ENCODE results near the gene IFIT1B. TPM values are rescaled to one million over a fixed set of nuclear protein-coding genes. Genes with fewer than 3 reads are reported as not detected.

The IFIT1B gene
- total RNA-seq, 2 donors from 2014 or later, result not detected

DNA sequence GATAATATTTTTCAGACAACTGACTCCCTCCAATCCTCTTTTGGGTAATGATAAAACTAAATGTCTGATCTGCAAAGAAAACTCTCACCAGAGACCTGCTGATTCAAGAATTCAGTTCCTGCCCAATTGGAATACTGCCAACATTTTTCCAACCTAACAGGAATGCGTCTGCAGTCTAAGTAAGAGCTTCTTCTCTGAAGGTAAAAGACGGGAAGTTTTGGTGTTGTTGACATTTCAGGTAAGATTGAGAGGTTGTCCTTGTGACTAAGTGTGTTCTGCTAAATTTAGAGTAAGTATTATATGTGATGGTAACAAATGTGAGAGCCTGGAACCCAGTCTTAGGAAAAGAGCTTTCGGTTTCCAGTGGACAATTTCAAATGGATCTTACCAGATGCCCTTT is 54.1 kb downstream of the IFIT1B start:
- Histone ChIP-seq H3K4me3 (no peak overlapping the region), H3K9me3 (no peaks in the 10 kb centered on the region), H3K4me1 (ENCODE audit: control insufficient read depth in 1 of 2, low read depth in 2 of 2) (no peaks in the 10 kb centered on the region), H3K36me3 (no peaks in the 10 kb centered on the region), H3K27me3 (replicated peaks; ENCODE audit: insufficient read depth) (no peaks in the 10 kb centered on the region), H3K27ac (no peak overlapping the region)
- no peak for DNase-seq (ENCODE audit: low spot score)
- no peak for TF ChIP-seq CTCF (IDR thresholded peaks at IDR 0.05)
- no peak for ATAC-seq (ENCODE audit: insufficient number of reproducible peaks, low FRiP score, low read depth)

Other genes with a start within 250 kb of the IFIT1B start
- 1 to 10 TPM; 2.7 to 5.6 TPM for gene CH25H, start 170.7 kb upstream of the IFIT1B start, total RNA-seq
- 10 to 100 TPM; 39.7 to 44.2 TPM for gene LIPA, start 126.3 kb upstream of the IFIT1B start, total RNA-seq
- gene IFIT2, start 76.0 kb upstream of the IFIT1B start, total RNA-seq, result 10 to 100 TPM in 1 of 2 donors, 1 to 10 TPM in 1; 5.9 to 17.1 TPM
- gene IFIT3, start 50.1 kb upstream of the IFIT1B start, total RNA-seq, result 10 to 100 TPM in 1 of 2 donors, 1 to 10 TPM in 1; 9.6 to 22.7 TPM
- gene IFIT1, start 14.6 kb downstream of the IFIT1B start, total RNA-seq, result 10 to 100 TPM in 1 of 2 donors, 1 to 10 TPM in 1; 9.0 to 44.3 TPM
- 10 to 100 TPM; 19.5 to 24.8 TPM for gene IFIT5, start 36.5 kb downstream of the IFIT1B start, total RNA-seq
- gene SLC16A12, start 157.5 kb downstream of the IFIT1B start, total RNA-seq, result 1 to 10 TPM; 1.2 to 1.5 TPM

Data from thoracic aorta (tissue), 2 donors.